A673 (cell line): Measurements from ENCODE around the gene PGAP2.

ENCODE experiments used
- CTCF ChIP-seq: fragments of 300-800, 200-600 bp; sonication (generic); conservative IDR thresholded peaks from 2 replicates; pipeline ENCODE4 v1.5.1; 2017; ENCODE audit warnings: low read depth, mild to moderate bottlenecking, antibody characterized with exemption, low read length, moderate library complexity, mixed read lengths
- EZH2 ChIP-seq: fragments of 200-600 bp; sonication (generic); IDR thresholded peaks from 2 replicates; pipeline ENCODE4 v1.6.1; 2017; ENCODE audit warnings: borderline replicate concordance, low read depth, mild to moderate bottlenecking, mixed read lengths, antibody characterized with exemption, low read length; ENCODE audit not compliant: poor library complexity, severe bottlenecking

GRCh38 chr11:3830730-3831129, 22.4 kb downstream of the PGAP2 start:
- TF ChIP-seq CTCF (no peak), EZH2 (no peak)
